Transverse colon (tissue), 3 donors: Measurements from ENCODE around the gene PAPPA.

Experiments used
- CTCF ChIP-seq, 5 experiments: fragments of 200-600 bp in 3 of 5; fragments of 450-650 bp in 2 of 5; sonication (generic) in 3 of 5; IDR thresholded peaks; 1 replicate in 2 of 5; 2 replicates in 3 of 5; pipeline ENCODE4 v1.5.1; 2016 to 2017; ENCODE audit warnings: antibody characterized with exemption in 5 of 5, inconsistent platforms in 3 of 5, mild to moderate bottlenecking in 2 of 5, moderate library complexity in 1 of 5
- POLR2A ChIP-seq: fragments of 450-650 bp; IDR thresholded peaks from one replicate; pipeline ENCODE4 v1.6.1; 2016; ENCODE audit warnings: antibody characterized with exemption, mild to moderate bottlenecking, moderate library complexity

- no peak for TF ChIP-seq CTCF (IDR thresholded peaks at IDR 0.05)
- no peak for TF ChIP-seq POLR2A
These were observed 158.6 kb downstream of the PAPPA start for GRCh38 chr9:116312221-116312620.
